HL-60/S4 (cell line): Measurements from ENCODE around the gene BTAF1.

Experiments used
- in situ Hi-C: fragments of 300-500 bp; cut with MboI; formaldehyde crosslinking; loops from 2 replicates; pipeline ENCODE4 v1.14.3; 2022; ENCODE audit warnings: low sequenced_read_pairs

BTAF1 gene

DNA sequence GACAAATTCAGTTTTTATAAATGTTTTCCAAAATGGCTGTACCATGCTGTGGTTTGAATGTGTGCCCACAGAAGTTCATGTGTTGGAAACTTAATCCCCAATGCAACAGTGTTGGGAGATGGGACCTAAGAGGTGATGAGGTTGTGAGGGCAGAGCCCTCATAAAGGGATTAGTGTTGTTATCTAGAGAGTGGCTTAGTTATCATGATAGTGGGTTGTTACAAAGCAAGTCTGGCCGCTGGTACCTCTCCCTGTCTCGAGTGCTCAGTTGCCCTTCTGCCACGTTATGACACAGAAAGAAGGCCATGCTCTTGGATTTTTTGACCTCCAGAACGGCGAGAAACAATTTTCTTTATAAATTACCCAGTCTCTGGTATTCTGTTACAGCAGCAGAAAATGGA lies 119.0 kb downstream of the BTAF1 start:
- in situ Hi-C loops, result no loop called here

DNA sequence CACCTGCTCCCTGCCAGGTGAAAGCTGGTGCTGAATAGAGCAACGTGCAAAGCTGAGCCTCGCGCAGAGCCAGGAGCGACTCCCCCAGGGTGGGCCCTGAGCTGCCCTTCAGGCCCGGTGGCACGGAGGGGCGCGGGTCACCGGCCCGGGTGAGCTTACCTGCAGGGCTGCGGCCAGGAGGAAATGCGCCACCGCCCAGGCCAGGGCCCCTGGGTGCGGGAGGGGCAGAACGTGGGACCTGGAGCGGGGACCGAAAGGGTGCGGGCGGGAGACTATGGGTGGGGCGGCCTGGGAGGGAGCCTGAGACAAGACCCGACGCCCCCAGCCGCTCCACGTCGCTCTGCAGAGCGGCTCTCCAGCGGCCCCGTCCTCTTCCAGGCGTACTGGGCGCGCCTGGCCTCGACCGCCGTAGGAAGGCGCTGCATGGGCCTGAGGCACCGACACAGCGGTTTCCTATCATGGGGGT lies 122.1 kb downstream of the BTAF1 start:
- in situ Hi-C loops, result no loop called here

DNA sequence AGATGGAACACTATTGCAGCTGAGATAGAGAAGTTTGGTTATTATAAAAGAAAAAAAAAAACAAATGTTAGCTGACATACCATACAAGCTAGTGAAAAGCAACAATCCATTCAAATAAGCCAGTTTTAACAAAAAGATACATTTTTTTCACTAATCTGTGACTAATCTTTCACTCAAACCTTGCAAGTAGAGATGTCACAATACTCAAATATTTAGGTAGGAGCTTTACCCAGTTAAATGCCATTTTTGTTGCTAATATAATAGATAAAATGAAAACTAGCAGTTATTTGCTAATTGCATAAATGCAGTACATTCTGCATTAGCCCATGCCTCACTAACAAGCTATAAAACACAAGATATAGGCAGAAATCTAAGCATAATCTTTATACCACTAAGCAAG lies 123.6 kb downstream of the BTAF1 start:
- in situ Hi-C loops, result no loop called here

DNA sequence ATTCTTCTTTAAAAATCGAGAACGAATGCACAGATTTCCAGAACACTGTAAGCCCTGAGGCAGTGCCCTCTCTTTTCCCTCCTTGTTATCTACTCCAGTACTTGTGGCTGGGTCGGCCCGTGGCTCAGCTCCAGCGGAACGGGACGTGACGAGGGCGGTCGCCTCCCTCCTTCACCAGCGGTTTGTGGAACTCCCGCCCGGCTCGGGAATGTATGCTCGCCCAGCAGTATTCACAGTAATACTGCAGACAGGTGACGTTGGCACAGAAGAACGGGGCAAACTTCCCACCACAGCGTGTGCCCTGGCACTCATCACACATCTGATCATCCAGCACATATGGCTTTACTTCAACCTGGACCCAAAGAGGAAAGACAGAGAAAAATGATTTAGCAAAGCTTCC lies 128.5 kb downstream of the BTAF1 start:
- in situ Hi-C loops, result no loop called here

DNA sequence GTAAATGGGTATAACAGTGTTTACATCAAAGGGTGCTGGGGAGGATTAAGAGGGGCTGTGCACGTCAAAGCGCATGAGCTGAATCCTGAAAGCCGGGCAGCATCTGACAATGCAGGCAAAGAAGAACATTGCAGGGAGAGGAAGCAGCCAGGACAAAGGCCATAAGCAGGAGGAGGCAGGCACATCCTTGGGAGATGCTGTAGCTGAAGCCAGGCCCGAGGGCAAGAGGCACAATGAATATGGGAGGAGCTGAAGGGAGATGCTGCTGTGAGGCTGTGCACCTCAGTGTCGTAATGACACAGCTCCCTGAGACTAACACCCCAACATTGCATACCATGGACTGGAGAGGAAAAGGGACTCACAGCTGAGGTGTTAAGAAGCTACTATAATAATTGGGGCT lies 129.2 kb downstream of the BTAF1 start:
- in situ Hi-C loops, result no loop called here

DNA sequence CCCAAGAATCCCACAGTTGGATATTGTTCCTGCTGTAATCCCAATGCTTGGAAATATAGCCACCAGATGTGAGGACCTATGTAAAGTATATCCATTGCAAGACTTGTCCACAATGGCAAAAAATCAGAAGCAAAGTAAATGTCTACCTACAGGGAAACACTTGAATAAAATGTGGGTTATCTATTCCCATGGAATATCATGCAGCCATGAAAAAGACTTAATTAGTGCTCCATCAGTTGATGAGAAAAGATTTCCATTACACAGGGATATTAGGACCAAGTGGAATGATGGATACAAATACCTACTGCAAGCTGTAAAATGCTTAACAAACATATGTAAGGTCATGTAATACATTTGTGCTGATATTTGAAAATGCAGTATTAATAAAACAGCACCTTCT lies 131.2 kb downstream of the BTAF1 start:
- in situ Hi-C loops, result no loop called here

DNA sequence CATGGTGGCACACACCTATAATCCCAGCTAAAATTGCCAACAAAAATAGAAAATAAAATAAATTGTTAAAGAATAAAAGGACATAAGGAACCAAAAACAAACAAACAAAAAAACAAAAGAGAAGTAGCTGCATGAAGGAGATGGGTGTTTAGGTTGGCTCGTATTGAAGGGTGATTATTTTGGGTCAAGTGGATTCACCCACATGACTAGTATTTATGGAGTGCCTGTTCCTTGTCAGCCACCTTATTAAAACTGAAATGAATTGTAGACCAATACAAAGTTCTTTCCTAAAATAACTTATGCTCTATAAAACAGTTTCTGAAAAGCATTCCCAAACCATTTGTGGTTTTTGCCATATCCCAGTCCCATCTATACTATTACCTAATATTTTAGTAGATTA lies 138.7 kb downstream of the BTAF1 start:
- in situ Hi-C loops, result no loop called here

DNA sequence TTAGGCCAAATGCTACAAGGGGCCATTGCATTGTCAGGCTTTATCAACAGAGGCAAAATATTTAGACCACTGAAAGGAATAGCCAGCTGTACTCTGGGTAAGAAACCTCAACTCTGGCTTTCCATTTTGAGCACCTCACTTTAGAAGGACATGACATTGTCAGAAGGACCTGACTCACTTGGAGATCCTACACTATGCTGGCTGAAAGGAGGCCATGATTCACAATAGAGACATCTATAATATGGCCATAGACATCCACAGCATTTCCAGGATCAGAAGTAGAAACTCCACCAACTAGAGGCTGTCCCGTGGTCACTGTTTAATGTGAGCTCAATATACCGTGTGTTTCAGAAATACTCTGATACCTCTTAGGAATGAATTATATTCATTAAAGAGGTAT lies 140.9 kb downstream of the BTAF1 start:
- in situ Hi-C loops, result no loop called here

DNA sequence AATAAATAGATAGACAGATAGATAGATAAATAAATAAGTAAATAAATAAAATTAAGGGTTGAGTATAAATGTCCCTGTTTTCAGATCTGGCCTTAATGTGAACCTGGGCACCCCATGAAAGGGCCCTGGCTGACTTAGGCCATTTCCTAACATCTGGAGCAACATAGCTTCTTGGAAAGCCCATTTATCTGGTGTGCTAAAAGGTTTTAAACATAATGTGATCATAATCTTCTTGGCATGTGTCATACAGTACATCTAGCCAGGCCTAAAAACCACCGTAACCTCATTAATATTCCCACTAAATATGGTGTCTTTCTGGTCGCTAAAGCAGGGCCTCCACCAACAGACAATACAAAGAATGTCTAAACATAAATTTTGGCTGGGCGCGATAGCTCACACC lies 142.8 kb downstream of the BTAF1 start:
- in situ Hi-C loops, result no loop called here

DNA sequence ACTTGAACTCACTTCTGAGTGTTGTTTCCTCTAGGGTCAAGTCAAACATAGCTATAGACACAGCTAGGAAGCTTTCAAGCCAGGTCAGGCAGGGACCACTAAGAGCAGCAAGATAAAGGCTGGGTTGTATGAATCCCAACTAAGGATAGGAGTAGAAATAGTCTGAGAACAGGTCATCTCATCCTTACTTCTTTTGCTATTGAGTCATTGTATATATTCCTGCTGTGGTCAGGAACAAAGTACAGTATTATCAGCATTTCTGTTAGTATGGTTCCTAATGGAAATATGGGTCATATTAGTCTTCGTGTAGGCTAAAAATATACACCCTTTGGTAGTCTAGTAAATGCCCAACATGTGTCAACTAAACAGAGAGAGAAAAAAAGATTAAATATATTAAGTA lies 145.3 kb downstream of the BTAF1 start:
- in situ Hi-C loops, result no loop called here

DNA sequence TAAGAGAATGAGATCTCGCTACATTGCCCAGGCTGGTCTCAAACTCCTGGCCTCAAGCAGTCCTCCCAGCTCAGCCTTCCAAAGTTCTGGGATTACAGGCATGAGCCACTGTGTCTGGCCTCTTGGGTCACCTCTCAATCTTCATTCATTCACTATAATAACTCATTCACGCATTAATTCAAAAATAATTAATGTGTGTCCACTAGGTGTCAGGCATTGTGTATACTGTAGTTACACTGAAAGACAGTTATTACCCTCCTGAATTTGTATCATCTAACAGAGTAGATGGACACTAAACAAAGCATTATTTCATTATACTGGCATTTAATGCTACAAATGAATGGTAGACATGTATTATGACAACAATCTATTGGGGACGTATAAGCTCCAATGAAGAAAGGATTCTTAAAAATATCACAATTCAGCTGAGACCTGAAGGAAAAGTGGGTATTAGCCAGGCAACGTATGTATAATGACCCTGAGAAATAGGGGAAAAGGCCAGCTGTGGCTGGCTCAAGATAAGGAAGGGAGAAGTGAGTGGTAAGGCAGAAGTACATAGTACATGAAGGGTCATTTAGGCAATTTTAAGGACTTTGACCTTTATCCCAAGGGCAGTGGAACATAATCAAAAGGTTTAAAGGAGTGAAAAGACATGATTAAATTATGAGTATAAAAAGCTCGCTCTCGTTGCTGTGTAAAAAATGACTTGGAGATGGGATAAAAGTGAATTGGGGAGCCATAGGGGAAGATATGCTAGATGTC lies 150.7 kb downstream of the BTAF1 start:
- in situ Hi-C loops, result no loop called here

DNA sequence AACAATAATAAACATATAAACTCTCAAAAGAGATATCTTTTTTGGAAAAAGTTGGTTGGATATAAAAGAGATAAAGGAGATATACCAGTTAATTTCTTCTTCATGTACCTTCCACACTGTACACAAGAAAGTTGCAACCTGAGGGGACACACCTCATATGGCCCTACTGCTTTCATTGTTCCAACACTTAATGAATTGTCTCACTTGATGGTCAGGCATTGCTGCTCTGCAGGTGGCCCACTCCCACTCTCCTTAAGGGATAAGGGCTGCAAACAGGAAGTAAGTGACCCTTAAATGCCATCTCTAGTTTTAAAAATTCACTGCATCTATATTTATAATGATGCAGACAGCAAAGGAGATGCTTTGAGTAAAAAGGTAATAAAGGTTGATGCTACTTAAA lies 152.3 kb downstream of the BTAF1 start:
- in situ Hi-C loops, result no loop called here

DNA sequence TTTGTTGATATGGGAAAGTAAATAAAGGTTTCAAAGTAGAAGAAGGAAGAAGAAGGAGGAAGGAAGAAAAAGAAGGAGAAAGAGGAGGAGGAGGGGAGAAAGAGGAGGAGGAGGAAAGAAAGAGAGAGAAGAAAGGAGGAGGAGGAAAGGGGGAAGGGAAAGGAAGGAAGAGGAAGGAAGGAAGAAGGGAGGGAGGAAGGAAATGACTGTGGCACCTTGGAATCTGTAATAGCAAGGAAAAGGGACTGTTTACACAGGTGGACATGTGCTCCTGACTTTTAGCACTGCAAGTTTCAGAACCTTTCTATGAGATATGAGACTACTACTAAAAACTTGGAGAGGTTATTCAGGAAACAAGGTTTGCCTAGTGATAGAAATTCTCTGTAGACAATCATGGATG lies 153.2 kb downstream of the BTAF1 start:
- in situ Hi-C loops, result no loop called here

DNA sequence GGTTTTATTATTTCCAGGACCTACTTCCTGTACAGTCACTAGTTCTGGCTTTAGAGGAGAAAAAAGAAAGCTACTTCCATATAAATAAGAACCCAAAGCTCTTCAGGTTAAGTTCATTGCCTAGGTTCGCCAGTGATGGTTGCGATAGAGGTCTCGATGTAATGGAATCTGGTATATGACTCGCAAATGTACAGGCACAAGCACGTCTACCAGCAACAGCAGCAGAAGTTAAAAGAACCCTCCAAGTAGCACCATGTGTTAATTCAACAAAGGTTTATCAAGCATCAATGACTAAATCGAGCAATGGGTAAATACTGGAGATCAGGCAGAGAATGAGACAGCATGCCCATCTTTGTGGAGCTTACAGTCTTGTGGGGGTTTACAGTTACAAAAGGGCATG lies 155.4 kb downstream of the BTAF1 start:
- in situ Hi-C loops, result no loop called here
